ENCODE results near the gene PDZRN4.

DNA sequence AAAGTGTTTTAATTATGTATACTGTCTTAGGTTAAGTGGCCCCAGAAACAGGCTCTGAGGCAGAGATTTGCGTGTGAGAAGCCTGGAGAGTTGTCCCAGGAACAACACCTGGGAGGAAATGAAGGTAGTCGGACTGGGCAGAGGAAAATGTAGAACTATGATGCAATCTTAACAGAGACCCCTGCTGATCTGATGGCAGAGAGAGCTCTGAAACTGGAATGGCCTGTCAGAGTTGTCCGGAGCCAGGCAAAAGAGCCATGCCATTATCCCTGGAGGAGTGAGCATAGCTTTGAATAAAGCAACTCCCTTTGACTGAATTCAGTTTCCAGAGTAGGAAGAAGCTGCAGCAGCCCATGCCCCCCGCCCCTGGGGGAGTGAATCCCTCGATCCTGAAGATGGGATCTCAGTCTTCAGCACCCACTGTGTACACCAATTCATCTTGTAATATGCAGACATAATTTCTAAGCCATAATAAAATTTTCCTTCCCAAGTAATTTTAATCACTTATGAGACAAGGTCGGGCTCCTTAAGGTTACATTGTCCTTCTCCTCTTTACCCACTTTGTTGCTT is 264.8 kb downstream of the PDZRN4 start:
- no peak for TF ChIP-seq CTCF (IDR thresholded peaks at IDR 0.05)
- TF ChIP-seq POLR2A (IDR thresholded peaks at IDR 0.05), result no peak

Measured in thyroid gland (tissue), 4 donors.